Inflammatory macrophage treated with lipopolysaccharide for 1 hour (primary cell): ENCODE results near the gene TBC1D22B.
"Not testable (repeated sequence)": the region's sequence is repeated elsewhere in the genome, so short reads cannot be mapped to it uniquely, and the experiment has no call there.

ENCODE experiments used
- DNase-seq, 2 donors: peaks; one replicate each; pipeline ENCODE4 v3.0.0-alpha.2; 2020 to 2022

TBC1D22B gene

DNA sequence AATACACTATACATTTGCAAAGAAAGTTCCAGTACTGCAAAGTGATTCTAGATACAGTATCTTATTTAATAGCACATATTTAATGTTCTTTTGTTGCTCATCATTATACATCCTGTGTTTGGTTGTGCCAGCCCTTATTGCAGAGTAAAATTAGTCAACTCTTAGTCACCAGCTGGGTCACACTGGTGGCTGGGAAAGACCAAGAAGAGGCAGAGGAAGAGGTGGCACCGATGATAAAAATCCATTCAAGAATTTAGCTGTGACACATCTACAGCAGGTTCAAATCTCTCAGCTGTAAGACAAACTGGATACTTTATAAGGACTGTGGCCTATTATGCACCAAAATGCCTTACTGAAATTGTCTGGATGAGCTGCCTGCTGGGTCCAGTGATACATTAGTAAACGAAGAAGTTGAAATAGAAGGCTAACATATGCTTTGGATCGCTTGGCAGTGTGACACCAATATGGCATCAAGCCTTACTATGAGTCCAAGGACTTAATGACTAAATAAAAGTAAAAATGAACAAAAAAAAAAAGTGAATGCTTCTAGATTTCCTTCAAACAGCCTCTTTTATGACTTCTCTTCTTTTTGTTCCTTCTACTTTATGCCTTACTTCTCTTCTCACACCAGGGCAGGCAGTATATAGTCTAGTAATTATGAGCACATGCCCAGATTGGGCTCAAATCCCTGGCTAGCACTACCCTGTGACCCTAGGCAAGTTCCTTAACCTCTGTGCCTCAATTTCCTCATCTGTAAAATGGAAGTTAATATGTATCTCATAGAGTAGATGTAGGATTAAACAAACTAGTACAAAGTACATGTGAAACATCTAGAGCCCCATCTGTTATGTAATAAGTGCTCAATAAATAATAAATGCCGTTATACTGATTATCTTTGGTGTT lies 66.8 kb downstream of the TBC1D22B start:
- DNase-seq = peak; percentile 59 to 81

DNA sequence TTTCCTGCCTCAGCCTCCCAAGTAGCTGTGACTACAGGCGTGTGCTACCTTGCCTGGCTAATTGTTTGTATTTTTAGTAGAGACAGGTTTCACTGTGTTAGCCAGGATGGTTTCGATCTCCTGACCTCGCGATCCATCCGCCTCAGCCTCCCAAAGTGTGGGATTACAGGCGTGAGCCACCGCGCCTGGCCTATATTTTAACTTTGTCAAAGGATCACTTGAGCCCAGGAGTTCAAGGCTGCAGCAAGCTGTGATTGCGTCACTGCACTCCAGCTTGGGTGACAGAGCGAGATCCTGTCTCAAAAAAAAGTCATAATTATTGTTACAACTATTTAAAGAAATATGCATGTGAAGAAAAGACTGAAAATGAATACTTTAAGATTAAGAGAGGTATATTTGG lies 72.8 kb downstream of the TBC1D22B start:
- not testable (repeated sequence) for DNase-seq

DNA sequence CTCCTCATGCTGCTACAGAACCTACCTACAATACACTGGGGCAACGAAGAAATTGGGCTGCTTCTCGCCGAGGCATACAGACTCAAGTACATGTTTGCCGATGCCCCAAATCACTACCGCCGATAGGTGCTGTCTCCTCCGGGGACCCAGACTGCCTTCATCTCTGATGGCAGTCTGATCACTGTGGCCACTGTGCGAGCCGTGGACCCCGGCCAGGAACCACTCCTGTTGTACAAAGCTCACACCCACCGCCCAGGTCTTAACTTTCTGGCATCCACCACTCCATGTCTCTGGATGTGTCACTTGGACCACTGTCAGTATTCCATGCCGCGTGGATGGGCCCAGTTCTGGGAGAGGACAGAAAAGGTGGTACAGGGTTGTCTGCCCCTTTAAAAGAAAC lies 73.5 kb downstream of the TBC1D22B start:
- no peak for DNase-seq

DNA sequence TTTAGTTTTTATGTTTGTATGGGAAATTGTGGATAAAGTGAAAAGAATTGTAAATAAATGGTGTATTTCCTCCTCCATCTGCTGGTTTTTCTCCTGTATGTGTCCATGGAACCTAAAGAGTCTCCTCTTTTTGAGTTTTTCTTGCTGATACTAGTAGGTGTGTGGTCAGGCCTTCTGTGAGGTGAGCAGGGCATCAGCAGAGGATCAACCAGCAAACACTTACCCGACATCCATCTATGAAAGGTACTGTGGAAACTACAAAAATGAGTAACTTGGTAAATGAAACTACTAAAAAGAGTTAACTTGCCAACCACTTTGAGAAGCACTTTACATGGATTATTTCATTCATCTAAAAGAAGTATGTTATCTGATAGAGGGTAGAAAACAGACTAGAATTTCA lies 75.3 kb downstream of the TBC1D22B start:
- DNase-seq = no peak

DNA sequence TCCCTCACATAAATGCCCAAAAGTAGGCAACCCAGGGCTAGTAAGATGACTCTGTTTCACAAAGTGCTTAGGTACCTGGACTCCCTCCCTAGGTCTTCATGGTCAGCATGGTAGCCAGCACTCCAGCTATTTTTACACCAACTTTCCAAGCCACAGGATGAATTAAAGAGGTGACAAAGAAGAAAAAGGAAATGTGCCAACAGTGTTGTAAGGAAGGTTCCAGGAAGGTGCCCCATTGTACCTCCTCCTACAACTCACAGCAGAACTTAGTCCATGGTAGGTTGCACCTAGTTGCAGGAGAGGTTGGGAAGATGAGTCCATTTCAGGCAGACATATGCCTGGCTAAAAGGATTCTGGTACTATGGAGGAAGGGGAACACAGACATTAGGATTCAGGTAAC lies 76.5 kb downstream of the TBC1D22B start:
- DNase-seq = no peak

DNA sequence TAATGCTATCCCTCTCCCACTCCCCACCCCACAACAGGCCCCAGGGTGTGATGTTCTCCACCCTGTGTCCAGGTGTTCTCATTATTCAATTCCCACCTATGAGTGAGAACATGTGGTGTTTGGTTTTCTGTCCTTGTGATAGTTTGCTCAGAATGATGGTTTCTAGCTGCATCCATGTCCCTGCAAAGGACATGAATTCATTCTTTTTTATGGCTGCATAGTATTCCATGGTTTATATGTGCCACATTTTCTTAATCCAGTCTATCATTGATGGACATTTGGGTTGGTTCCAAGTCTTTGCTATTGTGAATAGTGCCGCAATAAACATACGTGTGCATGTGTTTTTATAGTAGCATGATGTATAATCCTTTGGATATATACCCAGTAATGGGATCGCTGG lies 80.7 kb downstream of the TBC1D22B start:
- not testable (repeated sequence) for DNase-seq

DNA sequence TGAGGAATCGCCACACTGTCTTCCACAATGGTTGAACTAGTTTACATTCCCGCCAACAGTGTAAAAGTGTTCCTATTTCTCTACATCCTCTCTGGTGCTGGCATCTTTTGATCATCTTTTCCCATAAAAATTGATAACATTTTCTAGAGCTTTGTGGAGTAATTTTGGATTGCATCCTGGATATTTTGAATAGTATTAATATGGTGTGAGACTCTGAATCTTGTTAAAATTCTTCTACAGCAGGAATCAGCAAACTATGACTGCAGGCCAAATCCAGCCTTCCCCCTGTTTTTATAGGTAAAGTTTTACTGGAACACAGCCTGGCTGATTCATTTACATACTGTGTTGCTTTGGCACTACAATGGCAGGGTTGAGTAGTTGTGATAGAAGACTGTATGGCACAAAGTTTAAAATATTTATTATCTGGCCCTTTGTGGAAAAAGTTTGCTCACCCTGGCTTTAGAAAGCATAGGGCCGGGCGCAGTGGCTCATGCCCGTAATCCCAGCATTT lies 81.2 kb downstream of the TBC1D22B start:
- no peak for DNase-seq

DNA sequence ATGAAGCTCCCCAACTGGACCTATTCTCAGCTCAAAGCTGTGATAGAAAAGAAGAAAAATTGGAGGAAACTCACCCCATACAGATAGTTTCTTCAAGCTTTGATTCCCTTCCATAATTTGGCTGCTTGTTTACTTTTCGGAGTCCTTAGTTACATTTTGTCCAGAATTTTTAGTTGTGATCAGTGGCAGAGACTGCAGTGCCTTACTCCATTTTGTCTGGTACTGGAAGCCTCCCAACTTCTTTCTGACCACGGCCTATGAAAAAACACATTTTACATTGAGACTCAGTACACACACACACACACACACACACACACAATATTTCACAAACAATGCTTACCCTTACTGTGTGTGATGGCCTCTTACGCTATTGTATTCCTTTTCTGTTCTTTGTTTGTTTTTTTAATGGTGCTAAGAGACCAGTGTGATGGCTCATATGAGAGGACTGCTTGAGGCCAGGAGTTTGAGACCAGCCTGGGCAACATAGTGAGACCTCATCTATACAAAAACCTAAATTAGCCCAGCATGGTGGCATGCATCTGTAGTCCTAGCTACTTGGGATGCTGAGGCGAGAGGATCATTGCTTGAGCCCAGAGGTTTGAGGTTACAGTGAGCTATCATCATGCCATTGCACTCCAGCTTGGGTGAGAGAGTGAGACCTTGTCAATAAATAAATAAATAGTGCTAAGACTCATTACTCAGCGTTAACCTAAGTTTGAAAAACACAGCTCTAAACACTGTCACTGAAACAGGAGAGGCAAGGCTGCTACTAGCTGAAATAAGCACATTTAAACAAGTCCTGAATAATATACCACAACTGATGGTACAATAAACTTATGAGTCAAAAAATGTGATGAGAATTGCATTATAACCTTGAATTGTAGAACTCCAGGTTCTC lies 82.4 kb downstream of the TBC1D22B start:
- DNase-seq = no peak

DNA sequence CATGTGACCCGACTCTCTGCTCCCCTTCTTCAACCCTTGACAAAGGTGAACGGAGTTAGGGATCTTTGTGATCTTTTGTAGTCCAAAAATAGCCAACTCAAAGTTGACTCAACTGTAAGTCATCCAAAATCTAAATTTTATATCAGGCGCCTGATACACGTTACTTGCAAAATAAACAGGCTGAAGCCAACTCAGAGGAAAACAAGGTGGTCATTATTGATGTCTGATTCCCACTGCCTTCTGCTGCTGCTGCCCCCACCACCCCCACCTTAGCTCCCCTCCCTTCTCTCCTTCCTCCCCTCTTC lies 83.0 kb downstream of the TBC1D22B start:
- DNase-seq = no peak

DNA sequence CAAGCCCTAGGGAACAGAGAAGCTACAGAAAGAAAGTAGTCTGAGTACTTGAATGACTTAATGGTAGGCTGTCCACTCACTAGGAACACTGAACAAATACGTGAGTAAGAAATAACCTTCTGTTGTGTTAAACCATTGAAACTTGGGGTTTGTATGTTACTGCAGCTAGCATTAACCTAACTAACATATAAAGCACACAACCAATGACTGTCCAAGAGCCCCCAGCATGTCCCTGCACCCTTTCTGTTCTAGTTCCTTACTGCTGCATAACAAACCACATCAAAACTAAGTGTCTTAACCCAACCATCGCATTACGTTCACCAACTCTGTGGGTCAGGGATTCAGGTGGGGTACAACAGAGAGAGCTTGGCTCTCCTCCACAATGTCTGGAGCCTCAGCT lies 85.7 kb downstream of the TBC1D22B start:
- no peak for DNase-seq

DNA sequence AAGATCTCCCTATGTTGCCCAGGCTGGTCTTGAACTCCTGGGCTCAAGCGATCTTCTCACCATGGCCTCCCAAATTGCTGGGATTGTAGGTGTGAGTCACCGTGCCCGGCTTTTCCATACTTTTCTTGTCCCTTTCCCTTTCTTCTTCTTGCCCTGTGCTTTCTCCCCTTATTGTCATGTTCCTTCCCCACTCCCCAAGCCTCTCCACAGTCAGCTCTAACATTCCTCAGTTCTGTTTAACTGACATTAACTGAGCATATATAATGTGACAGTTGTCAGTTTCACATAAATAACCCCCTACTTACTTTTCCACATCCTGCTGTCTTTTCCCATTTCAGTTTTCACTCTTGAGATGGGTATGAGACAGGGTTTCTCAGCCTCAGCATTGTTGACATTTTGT lies 86.7 kb downstream of the TBC1D22B start:
- no peak for DNase-seq

DNA sequence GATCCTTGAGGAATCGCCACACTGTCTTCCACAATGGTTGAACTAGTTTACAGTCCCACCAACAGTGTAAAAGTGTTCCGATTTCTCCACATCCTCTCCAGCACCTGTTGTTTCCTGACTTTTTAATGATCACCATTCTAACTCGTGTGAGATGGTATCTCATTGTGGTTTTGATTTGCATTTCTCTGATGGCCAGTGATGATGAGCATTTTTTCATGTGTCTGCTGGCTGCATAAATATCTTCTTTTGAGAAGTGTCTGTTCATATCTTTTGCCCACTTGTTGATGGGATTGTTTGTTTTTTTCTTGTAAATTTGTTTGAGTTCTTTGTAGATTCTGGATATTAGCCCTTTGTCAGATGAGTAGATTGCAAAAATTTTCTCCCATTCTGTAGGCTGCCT lies 88.2 kb downstream of the TBC1D22B start:
- DNase-seq = not testable (repeated sequence)

DNA sequence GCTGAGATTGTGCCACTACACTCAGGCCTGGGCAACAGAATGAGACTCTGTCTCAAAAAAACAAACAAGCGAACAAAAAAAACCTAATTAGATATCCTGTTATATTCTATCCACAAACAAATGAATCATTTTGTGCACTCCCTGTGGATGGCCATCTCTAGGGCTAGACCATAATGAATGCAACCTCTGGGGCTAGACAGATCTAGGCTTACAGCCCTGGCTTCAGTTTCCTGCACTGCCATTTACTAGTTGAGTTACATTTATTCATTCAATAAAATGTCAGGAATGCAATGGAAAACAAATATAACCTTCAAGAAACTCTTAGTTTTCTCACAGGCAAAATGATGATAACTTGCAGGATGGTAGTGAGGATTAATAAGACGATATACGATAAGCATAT lies 89.6 kb downstream of the TBC1D22B start:
- no peak for DNase-seq

DNA sequence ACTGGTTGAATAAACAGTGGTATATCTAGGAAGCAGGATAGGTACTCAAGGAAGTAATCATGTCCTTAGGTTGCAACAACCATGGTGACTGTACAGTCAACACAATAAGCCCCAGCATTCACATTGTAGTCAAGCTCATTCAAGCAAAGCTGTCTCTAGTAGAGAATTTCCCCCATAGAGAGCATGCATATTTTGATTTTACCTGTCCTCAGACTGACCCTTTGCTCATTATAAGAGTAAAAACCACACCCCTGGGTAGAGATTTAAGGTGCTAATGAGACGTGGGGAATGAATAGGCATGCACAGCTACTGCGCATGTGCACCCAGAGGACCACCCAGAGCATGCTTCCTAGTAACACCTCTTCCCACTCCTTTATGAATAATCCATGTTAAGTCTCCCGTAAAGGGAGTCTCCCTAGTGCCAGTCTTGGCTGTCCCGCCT lies 90.1 kb downstream of the TBC1D22B start:
- no peak for DNase-seq

DNA sequence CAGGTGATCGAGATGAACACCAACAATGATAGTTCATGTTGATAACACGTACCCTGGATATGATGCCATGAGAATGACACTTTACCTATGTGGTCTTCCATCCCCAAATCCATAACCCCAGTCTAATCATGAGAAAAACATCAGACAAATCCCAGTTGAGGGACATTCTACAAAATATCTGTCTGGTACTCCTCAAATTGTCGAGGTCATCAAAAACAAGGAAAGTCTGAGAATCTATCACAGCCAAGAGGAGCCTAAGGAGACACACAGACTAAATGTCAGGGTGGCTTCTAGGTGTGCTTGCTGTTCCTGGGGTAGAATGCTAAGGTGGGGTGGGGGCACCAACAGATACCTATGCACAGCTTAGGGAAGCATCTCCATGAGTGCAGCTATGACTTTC lies 93.5 kb downstream of the TBC1D22B start:
- DNase-seq = no peak

DNA sequence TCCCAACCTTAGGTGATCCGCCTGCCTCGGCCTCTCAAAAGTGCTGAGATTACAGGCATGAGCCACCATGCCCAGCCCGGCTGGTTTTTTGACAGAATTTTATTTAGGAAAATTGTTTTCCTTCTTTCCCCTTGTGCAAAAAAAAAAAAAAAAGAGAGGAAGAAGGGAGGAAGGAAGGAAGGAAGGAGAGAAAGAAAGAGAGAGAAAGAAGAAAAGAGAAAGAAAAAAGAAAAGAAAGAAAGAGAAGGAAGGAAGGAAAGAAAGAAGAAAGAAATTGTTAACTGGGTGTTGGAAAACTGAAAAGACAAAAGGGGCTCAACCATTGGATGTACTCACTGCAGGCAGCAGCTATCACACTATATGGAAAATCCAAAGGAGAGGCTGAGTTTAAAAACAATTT lies 94.8 kb downstream of the TBC1D22B start:
- no peak for DNase-seq

DNA sequence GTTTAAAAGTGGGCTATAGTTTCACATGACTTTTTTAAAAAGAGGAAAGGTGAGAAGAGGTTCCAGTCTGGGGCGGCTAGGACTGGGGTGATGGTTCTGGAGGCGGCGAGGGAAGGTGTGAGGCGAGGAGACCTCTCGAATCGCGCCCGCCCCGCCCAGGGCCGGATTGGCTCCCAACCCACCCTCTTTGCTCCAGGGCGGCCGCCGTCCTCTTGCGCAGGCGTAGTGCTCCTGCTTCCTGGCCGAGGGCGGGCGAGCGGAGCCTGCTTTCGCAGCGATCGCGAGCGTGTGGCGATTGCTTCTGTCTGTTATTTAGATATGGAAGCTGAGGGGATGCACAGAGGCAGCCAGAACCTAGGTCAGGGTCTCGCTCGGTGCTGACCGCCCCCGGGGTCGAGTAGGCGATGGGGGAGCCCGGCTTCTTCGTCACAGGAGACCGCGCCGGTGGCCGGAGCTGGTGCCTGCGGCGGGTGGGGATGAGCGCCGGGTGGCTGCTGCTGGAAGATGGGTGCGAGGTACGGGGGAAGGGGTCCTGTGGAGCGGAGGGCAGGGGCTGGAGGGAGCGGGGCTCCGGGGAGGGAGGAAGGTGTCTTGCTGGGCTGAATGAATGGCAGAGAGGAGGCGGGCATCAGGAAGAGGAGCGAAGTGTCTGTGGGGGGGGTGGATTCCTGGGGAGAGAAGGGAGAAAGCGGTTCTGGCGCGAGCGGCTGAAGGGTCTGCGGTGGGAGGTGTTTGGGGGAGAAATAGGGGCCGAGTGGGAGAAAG lies 96.4 kb downstream of the TBC1D22B start, which contains the start of gene RNF8:
Gene RNF8, plus strand, starts transcription at position 223 of the 765 bp plus-strand sequence. Its CDS starts 182 bp downstream, at position 405.
- peak; percentile 78 to 84 for DNase-seq

DNA sequence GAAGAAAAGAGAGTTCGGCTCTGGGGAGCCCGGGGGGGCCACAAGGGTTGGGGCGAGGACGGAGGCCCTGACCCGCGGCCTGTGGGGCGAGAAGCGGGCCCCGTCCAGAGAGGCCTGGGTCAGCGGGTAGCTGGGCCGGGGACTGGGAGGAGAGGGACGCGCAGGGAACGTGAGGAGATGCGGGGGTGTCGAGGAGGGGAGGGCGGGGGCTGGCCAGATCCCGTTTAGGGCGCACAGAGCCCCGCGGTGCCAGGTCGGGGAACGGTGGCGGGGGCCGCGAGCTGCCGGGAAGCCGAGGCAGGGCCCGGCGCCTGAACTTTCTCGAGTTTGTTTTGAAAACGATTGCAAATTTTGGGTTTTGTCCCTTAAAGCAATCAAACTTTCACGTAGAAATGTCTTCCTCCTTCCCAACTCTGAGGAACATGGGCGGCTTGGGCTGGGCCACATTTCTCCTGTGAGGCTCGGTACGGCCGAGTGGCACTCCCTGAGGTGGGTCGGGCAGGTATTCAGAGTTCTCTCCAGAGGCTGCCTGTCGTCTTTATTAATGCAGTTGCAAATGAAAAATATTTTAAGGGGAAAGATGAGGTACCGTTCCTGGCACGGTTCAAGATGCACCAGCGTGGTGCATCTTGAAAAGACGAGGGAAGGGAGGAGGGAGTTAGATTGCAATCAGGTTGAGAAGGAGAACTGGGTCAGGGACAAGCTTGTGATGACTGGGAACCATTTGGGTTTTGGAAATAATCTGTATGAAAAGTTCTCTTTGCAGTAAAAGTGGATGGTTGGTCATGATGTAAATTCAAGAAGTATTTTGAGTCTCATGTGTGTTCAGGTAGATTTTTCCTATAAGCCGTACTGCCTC lies 97.2 kb downstream of the TBC1D22B start:
- peak in 1 of 2 donors; percentile 12 for DNase-seq

DNA sequence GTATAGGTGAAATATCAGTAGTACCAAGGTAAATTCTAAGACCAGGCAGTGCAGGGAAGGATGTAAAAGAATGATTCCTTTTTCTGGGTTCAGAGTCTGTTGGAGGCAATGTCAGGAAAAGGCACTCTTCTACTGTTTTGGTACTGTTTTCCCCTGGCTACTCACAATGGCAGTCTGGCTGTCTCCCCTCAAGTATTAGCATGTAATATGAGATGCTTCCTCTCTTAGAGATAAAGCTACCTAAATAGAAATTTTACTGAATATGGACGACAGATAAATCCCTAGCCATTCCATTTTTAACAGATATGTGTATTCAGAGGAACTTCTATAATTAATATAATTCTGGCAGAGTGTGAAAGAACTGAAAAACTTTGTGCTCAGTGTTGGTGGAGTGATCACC lies 99.7 kb downstream of the TBC1D22B start:
- DNase-seq = no peak

DNA sequence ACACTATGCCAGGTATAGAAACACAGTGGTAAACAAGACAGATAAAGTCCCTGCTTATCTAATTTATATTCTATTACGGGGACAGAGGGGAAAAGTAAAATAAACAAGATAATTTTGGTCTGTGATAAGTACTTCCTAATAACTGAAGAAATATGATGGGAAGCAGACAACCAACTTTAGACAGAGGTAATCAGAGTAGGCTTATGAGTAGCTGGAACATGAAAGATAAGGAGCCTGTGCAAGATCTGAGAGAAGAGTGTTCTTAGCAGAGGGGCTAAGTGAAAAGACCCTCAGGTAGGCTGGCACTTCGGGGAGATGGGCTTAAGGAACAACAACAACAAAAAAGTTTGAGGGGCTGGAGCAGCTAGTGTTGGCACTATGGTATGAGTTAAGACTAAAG lies 100.3 kb downstream of the TBC1D22B start:
- no peak for DNase-seq

DNA sequence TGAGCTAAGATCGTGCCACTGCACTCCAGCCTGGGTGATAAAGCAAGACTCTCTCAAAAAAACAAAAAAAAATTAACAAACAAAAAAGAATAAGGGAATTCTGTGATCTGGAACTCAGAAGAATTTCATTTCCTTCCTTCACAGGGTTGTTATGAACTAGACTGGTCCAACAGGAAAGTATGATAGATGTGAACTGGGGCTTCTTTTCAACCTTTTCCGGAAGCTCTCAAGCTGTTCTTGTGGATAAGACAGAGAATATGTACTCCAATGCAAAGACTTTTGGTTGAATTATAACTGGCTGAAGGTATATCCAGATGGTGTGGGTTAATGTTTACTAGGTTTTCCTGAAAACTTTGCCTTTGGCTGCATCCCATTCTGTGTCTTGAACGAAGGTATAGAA lies 101.5 kb downstream of the TBC1D22B start:
- DNase-seq = no peak
